ENCODE measurements around the gene BCL2.
"Not testable (repeated sequence)": the region's sequence is repeated elsewhere in the genome, so short reads cannot be mapped to it uniquely, and the experiment has no call there.

BCL2 gene

GRCh38 chr18:63197246-63197869 is 122.2 kb downstream of the BCL2 start:
- DNase-seq = peak; percentile 81

- peak; percentile 81 for DNase-seq
These were observed 124.0 kb downstream of the BCL2 start for GRCh38 chr18:63195326-63196159.

GRCh38 chr18:63192885-63193349 is 126.7 kb downstream of the BCL2 start:
- no peak for DNase-seq

GRCh38 chr18:63192126-63192884 is 127.3 kb downstream of the BCL2 start:
- no peak for DNase-seq

- no peak for DNase-seq
These were observed 128.2 kb downstream of the BCL2 start for GRCh38 chr18:63191413-63191812.

- DNase-seq = not testable (repeated sequence)
These were observed 128.7 kb downstream of the BCL2 start for GRCh38 chr18:63190838-63191237.

- no peak for DNase-seq
These were observed 129.8 kb downstream of the BCL2 start for GRCh38 chr18:63189817-63190216.

- DNase-seq = no peak
These were observed 130.5 kb downstream of the BCL2 start for GRCh38 chr18:63189041-63189440.

GRCh38 chr18:63187791-63188460 is 131.6 kb downstream of the BCL2 start:
- no peak for DNase-seq

- DNase-seq = no peak
These were observed 132.4 kb downstream of the BCL2 start for GRCh38 chr18:63187223-63187574.

GRCh38 chr18:63186520-63187222 is 132.9 kb downstream of the BCL2 start:
- DNase-seq = peak; percentile 39

GRCh38 chr18:63185984-63186383 is 133.6 kb downstream of the BCL2 start:
- no peak for DNase-seq

GRCh38 chr18:63183952-63184770 is 135.4 kb downstream of the BCL2 start:
- no peak for DNase-seq

- DNase-seq = no peak
These were observed 136.2 kb downstream of the BCL2 start for GRCh38 chr18:63183378-63183777.

GRCh38 chr18:63182861-63183260 is 136.7 kb downstream of the BCL2 start:
- DNase-seq = peak; percentile 59

- peak; percentile 44 for DNase-seq
These were observed 137.2 kb downstream of the BCL2 start for GRCh38 chr18:63182310-63182772.

GRCh38 chr18:63181706-63182309 is 137.8 kb downstream of the BCL2 start:
- no peak for DNase-seq

GRCh38 chr18:63180971-63181376 is 138.6 kb downstream of the BCL2 start:
- no peak for DNase-seq

- no peak for DNase-seq
These were observed 139.2 kb downstream of the BCL2 start for GRCh38 chr18:63180321-63180720.

- DNase-seq = no peak
These were observed 140.1 kb downstream of the BCL2 start for GRCh38 chr18:63179422-63179821.

- DNase-seq = peak; percentile 62
These were observed 140.6 kb downstream of the BCL2 start for GRCh38 chr18:63178971-63179370.
